Measurements from ENCODE around the gene PSMD13. TPM values are rescaled to one million over a fixed set of nuclear protein-coding genes. Genes with fewer than 3 reads are reported as not detected.

PSMD13 gene
- polyA plus RNA-seq, 1 donor (not counting 4 experiments of a cell fraction or from before 2014, with no cell fraction given): 184 TPM

GRCh38 chr11:298406-299065 lies 61.8 kb downstream of the PSMD13 start:
- Histone ChIP-seq H3K27ac (ENCODE audit: control insufficient read depth, insufficient read depth, low read length) (no peak overlapping the region), H2AFZ (ENCODE audit: control insufficient read depth, low read length) (no peak overlapping the region), H3K9me3 (ENCODE audit: control insufficient read depth, low read depth, low read length) (no peaks in the 10 kb centered on the region), H4K20me1 (ENCODE audit: control insufficient read depth, extremely low read depth, insufficient read depth, low read length) (no peaks in the 10 kb centered on the region), H3K4me2 (ENCODE audit: control insufficient read depth, extremely low read depth, insufficient read depth, low read depth, low read length) (no peak overlapping the region), H3K9me1 (ENCODE audit: control insufficient read depth, extremely low read depth, insufficient read depth, low read length) (no peaks in the 10 kb centered on the region), H3K4me1 (ENCODE audit: control insufficient read depth, extremely low read depth, insufficient read depth, low read length) (no peaks in the 10 kb centered on the region), H3K4me3 (ENCODE audit: control insufficient read depth in 2 of 3, extremely low read depth in 1 of 3, insufficient read depth in 2 of 3, low read depth in 1 of 3, low read length in 3 of 3) (no peak overlapping the region), H3K27me3 (ENCODE audit: control insufficient read depth, extremely low read depth, insufficient read depth, low read length) (peaks cover 23% of the 10 kb centered on the region), H3K9ac (ENCODE audit: control insufficient read depth, extremely low read depth, insufficient read depth, low read length) (no peak overlapping the region), H3K79me2 (ENCODE audit: control insufficient read depth, insufficient read depth, low read length) (no peaks in the 10 kb centered on the region), H3K36me3 (ENCODE audit: control insufficient read depth in 2 of 2, extremely low read depth in 1 of 2, insufficient read depth in 2 of 2, low read length in 2 of 2) (no peaks in the 10 kb centered on the region)
- TF ChIP-seq CTCF (optimal IDR thresholded peaks at IDR 0.05 in 1 of 3, IDR thresholded peaks at IDR 0.05 in 1 of 3, conservative IDR thresholded peaks at IDR 0.05 in 1 of 3; ENCODE audit: extremely low read depth in 1 of 3, insufficient read depth in 2 of 3, low read length in 3 of 3): no peak
- no peak for TF ChIP-seq EZH2 (IDR thresholded peaks at IDR 0.05; ENCODE audit: low read length)
- FAIRE-seq (no peak), DNase-seq (ENCODE audit: low read depth, low spot score) (no peak)
- dilution Hi-C loops (cut with MboI; ENCODE audit: extremely low pct_ligation_motif_present, low sequenced_read_pairs): no loop called here

GRCh38 chr11:299081-299891 lies 62.5 kb downstream of the PSMD13 start, which contains the start of gene IFITM5:
TSS of gene IFITM5 (minus strand) at chr11:299526. CDS start at chr11:299490, 36 bp downstream.
- FAIRE-seq (no peak), DNase-seq (ENCODE audit: low read depth, low spot score) (no peak)
- no peak within 1 kb of the TSS for H3K4me2 ChIP-seq (ENCODE audit: control insufficient read depth, extremely low read depth, insufficient read depth, low read depth, low read length)
- no peak within 1 kb of the TSS for H3K4me3 ChIP-seq (ENCODE audit: control insufficient read depth in 2 of 3, extremely low read depth in 1 of 3, insufficient read depth in 2 of 3, low read depth in 1 of 3, low read length in 3 of 3)
- dilution Hi-C loops (cut with MboI; ENCODE audit: extremely low pct_ligation_motif_present, low sequenced_read_pairs): no loop called here
- no peaks in the 10 kb centered on the region for H3K9me3 ChIP-seq (ENCODE audit: control insufficient read depth, low read depth, low read length)
- H2AFZ ChIP-seq (ENCODE audit: control insufficient read depth, low read length): no peak within 1 kb of the TSS
- no peak within 1 kb of the TSS for H3K27ac ChIP-seq (ENCODE audit: control insufficient read depth, insufficient read depth, low read length)
- H4K20me1 ChIP-seq (ENCODE audit: control insufficient read depth, extremely low read depth, insufficient read depth, low read length): no peaks in the 10 kb centered on the region
- H3K79me2 ChIP-seq (ENCODE audit: control insufficient read depth, insufficient read depth, low read length): no peaks in the 10 kb centered on the region
- no peaks in the 10 kb centered on the region for H3K36me3 ChIP-seq (ENCODE audit: control insufficient read depth in 2 of 2, extremely low read depth in 1 of 2, insufficient read depth in 2 of 2, low read length in 2 of 2)
- peaks cover 23% of the 10 kb centered on the region for H3K27me3 ChIP-seq (ENCODE audit: control insufficient read depth, extremely low read depth, insufficient read depth, low read length)
- H3K9ac ChIP-seq (ENCODE audit: control insufficient read depth, extremely low read depth, insufficient read depth, low read length): no peak within 1 kb of the TSS
- H3K4me1 ChIP-seq (ENCODE audit: control insufficient read depth, extremely low read depth, insufficient read depth, low read length): no peaks in the 10 kb centered on the region
- no peaks in the 10 kb centered on the region for H3K9me1 ChIP-seq (ENCODE audit: control insufficient read depth, extremely low read depth, insufficient read depth, low read length)
- TF ChIP-seq CTCF (optimal IDR thresholded peaks at IDR 0.05 in 1 of 3, IDR thresholded peaks at IDR 0.05 in 1 of 3, conservative IDR thresholded peaks at IDR 0.05 in 1 of 3; ENCODE audit: extremely low read depth in 1 of 3, insufficient read depth in 2 of 3, low read length in 3 of 3) (no peak), EZH2 (IDR thresholded peaks at IDR 0.05; ENCODE audit: low read length) (no peak)

Measured in keratinocyte (primary cell).